ENCODE data around the gene EFNA2.

DNA sequence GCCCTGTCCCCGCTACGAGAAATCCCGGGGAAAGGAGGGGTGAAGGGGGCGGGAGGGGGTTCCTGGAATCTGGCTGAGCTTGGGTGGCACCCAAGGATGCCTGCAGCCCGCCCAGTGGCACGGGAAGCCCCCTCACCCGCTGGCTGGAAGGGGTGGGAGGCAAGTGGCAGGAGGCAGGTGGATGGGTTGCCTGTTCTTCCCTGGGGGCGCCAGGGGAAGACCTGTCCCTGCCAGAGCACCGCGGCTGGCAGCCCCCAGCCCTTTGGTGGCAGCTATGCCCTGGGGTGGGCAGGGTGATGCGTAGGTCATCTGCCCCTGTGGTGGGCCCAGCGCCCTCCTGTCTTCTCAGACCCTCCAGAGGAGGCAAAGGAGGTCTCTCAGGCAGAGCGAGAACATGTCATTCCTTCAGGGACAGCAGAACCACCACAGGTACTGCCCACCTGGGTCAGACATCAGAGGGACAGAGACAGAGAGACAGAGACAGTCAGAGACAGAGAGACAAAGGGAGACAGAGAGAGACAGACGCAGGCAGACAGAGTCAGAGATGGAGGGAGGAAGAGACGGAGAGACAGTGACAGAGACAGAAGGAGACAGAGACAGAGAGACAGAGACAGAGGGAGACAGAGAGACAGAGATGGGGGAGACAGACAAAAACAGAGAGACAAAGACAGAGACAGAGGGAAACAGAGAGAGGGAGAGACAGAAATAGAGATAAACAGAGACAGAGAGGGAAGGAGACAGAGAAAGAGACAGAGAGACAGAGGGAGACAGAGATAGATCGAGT lies 36.7 kb downstream of the EFNA2 start:
- no peak for TF ChIP-seq POLR2A (IDR thresholded peaks at IDR 0.05)
- TF ChIP-seq, protein P1, sequence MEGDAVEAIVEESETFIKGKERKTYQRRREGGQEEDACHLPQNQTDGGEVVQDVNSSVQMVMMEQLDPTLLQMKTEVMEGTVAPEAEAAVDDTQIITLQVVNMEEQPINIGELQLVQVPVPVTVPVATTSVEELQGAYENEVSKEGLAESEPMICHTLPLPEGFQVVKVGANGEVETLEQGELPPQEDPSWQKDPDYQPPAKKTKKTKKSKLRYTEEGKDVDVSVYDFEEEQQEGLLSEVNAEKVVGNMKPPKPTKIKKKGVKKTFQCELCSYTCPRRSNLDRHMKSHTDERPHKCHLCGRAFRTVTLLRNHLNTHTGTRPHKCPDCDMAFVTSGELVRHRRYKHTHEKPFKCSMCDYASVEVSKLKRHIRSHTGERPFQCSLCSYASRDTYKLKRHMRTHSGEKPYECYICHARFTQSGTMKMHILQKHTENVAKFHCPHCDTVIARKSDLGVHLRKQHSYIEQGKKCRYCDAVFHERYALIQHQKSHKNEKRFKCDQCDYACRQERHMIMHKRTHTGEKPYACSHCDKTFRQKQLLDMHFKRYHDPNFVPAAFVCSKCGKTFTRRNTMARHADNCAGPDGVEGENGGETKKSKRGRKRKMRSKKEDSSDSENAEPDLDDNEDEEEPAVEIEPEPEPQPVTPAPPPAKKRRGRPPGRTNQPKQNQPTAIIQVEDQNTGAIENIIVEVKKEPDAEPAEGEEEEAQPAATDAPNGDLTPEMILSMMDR (IDR thresholded peaks at IDR 0.05), result no peak

All from vagina (tissue), 2 donors.